Suppressor macrophage treated with lipopolysaccharide for 1 hour (primary cell): ENCODE measurements around the gene ZNF423.
A peak's percentile ranks its signal among the peaks of the same experiment; 100 is the strongest.

Experiments
- DNase-seq, 3 donors: peaks; one replicate each; pipeline ENCODE4 v3.0.0-alpha.2; 2020 to 2022

ZNF423 gene

GRCh38 chr16:49502136-49502881 lies 353.6 kb downstream of the ZNF423 start:
- DNase-seq, result no peak

- DNase-seq, result no peak
Measured at GRCh38 chr16:49499869-49500610, 355.9 kb downstream of the ZNF423 start.

GRCh38 chr16:49499414-49499785 lies 356.5 kb downstream of the ZNF423 start:
- no peak for DNase-seq

GRCh38 chr16:49498666-49499413 lies 357.1 kb downstream of the ZNF423 start:
- no peak for DNase-seq

GRCh38 chr16:49498264-49498663 lies 357.6 kb downstream of the ZNF423 start:
- DNase-seq, result no peak

- no peak for DNase-seq
Measured at GRCh38 chr16:49497466-49497865, 358.4 kb downstream of the ZNF423 start.

- no peak for DNase-seq
Measured at GRCh38 chr16:49496656-49497055, 359.3 kb downstream of the ZNF423 start.

- DNase-seq, result no peak
Measured at GRCh38 chr16:49495596-49496355, 360.1 kb downstream of the ZNF423 start.

GRCh38 chr16:49494891-49495566 lies 360.9 kb downstream of the ZNF423 start:
- DNase-seq, result no peak

GRCh38 chr16:49494474-49494873 lies 361.4 kb downstream of the ZNF423 start:
- DNase-seq, result no peak

GRCh38 chr16:49493836-49494235 lies 362.1 kb downstream of the ZNF423 start:
- no peak for DNase-seq

- no peak for DNase-seq
Measured at GRCh38 chr16:49492896-49493626, 362.9 kb downstream of the ZNF423 start.

- peak; percentile 24 to 59 (median 32) for DNase-seq
Measured at GRCh38 chr16:49491771-49492761, 363.8 kb downstream of the ZNF423 start.

- no peak for DNase-seq
Measured at GRCh38 chr16:49491106-49491670, 364.7 kb downstream of the ZNF423 start.

GRCh38 chr16:49490321-49490705 lies 365.6 kb downstream of the ZNF423 start:
- no peak for DNase-seq

- DNase-seq, result no peak
Measured at GRCh38 chr16:49489686-49490320, 366.1 kb downstream of the ZNF423 start.

- no peak for DNase-seq
Measured at GRCh38 chr16:49488740-49489525, 367.0 kb downstream of the ZNF423 start.

GRCh38 chr16:49488336-49488735 lies 367.6 kb downstream of the ZNF423 start:
- no peak for DNase-seq

- DNase-seq, result no peak
Measured at GRCh38 chr16:49487746-49488145, 368.2 kb downstream of the ZNF423 start.
